Upper lobe of left lung (tissue), 6 donors: ENCODE results near the gene MAP2K5. TPM values are rescaled to one million over a fixed set of nuclear protein-coding genes. Genes with fewer than 3 reads are reported as not detected.

Experiments used
- ATAC-seq, 2 donors: fragments of 200-7000 bp; cut with Tn5 transposase; one replicate each; pipeline ENCODE4 v1.9.1; 2022; ENCODE audit warnings: mild to moderate bottlenecking in 2 of 2, moderate library complexity in 2 of 2; ENCODE audit not compliant: low FRiP score in 2 of 2
- DNase-seq, 2 donors: peaks; one replicate each; pipeline ENCODE4 v3.0.0-alpha.2; 2019 to 2020
- H3K27ac ChIP-seq, 4 donors: fragments of 200-600 bp; sonication (generic); one replicate each; pipeline ENCODE4 v1.5.1; 2016 to 2019
- H3K27me3 ChIP-seq, 4 donors: fragments of 200-600 bp; sonication (generic); one replicate each; pipeline ENCODE4 v1.5.1; 2017 to 2019
- H3K36me3 ChIP-seq, 4 donors: fragments of 200-600 bp; sonication (generic); one replicate each; pipeline ENCODE4 v1.5.1; 2016 to 2019
- H3K4me1 ChIP-seq, 4 donors: fragments of 200-600 bp; sonication (generic); one replicate each; pipeline ENCODE4 v1.5.1; 2018 to 2019
- H3K4me3 ChIP-seq, 4 donors: fragments of 200-600 bp; sonication (generic); one replicate each; pipeline ENCODE4 v1.5.1; 2017 to 2019; ENCODE audit warnings: mild to moderate bottlenecking in 2 of 4, moderate library complexity in 1 of 4
- H3K9me3 ChIP-seq, 4 donors: fragments of 200-600 bp; sonication (generic); one replicate each; pipeline ENCODE4 v1.5.1; 2018 to 2019
- EP300 ChIP-seq, 4 donors: sonication (generic); formaldehyde crosslinking; IDR thresholded peaks; one replicate each; pipeline ENCODE4 v1.5.1; 2017; ENCODE audit warnings: antibody characterized with exemption in 4 of 4, control low read depth in 2 of 4
- POLR2A ChIP-seq, 4 donors: fragments of 450-650 bp; IDR thresholded peaks; one replicate each; pipeline ENCODE4 v1.5.1; 2016 to 2017; ENCODE audit warnings: antibody characterized with exemption in 4 of 4, mild to moderate bottlenecking in 2 of 4
- POLR2AphosphoS5 ChIP-seq, 2 donors: sonication (generic); formaldehyde crosslinking; IDR thresholded peaks; one replicate each; pipeline ENCODE4 v1.5.1; 2017; ENCODE audit warnings: antibody characterized with exemption in 2 of 2
- WGBS, 2 donors: methylation state at CpG; one replicate each; pipeline ENCODE4 v1.1.5; 2017 to 2018; 5-methylcytosine and 5-hydroxymethylcytosine counted together
- total RNA-seq, 6 donors: library from RNA; depleted of rRNA in 4 of 6; stranded (reverse); fragments of >200 nt in 4 of 6; gene quantifications; one replicate each; pipeline versions ENCODE4 v1.1.0 to v1.2.1, GENCODE V29; 2016 to 2021
- TF ChIP-seq, protein P1 (sequence below), 6 experiments: fragments of 450-650 bp in 4 of 6; fragments of 200-600 bp in 2 of 6; sonication (generic) in 2 of 6; IDR thresholded peaks; one replicate each; pipeline ENCODE4 v1.5.1; 2016 to 2019; ENCODE audit warnings: antibody characterized with exemption in 6 of 6
- donor health status: DM: no; HTN: no; CAD: no; lungs with moderate emphysema.
- donor health status: DM: no; HTN: yes; CAD: no; lungs with severe emphysema.

MAP2K5 gene
- total RNA-seq, 6 donors from 2014 or later = 7.8 to 25.6 (median 16.0) TPM

DNA sequence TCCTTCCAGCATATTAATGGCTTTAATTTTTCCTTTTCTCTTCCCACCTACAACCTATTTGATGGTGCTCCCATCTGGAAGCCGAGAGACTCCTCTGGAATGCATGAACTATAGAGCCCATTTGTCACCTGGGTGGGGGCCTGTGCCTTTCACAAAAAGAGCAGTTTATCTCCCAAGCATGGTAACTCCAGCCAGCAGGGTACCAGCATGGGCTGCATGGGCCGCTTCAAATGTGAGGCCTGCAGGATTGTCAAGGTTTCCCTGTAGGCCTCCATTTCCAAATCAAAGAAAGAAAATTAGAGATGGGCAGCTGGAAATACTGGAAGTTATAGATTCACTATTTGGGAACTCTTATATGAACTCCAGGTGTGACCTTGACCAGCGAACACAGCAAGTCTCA is 232.1 kb downstream of the MAP2K5 start:
- Histone ChIP-seq H3K27me3 (no peaks in the 10 kb centered on the region), H3K27ac (no peak overlapping the region), H3K9me3 (no peaks in the 10 kb centered on the region), H3K4me1 (no peaks in the 10 kb centered on the region), H3K36me3 (no peaks in the 10 kb centered on the region), H3K4me3 (no peak overlapping the region)
- DNase-seq (no peak), ATAC-seq (no peak)
- no peak for TF ChIP-seq EP300 (IDR thresholded peaks at IDR 0.05)
- TF ChIP-seq POLR2AphosphoS5 (IDR thresholded peaks at IDR 0.05) = no peak
- TF ChIP-seq POLR2A (IDR thresholded peaks at IDR 0.05) = no peak
- TF ChIP-seq, protein P1, sequence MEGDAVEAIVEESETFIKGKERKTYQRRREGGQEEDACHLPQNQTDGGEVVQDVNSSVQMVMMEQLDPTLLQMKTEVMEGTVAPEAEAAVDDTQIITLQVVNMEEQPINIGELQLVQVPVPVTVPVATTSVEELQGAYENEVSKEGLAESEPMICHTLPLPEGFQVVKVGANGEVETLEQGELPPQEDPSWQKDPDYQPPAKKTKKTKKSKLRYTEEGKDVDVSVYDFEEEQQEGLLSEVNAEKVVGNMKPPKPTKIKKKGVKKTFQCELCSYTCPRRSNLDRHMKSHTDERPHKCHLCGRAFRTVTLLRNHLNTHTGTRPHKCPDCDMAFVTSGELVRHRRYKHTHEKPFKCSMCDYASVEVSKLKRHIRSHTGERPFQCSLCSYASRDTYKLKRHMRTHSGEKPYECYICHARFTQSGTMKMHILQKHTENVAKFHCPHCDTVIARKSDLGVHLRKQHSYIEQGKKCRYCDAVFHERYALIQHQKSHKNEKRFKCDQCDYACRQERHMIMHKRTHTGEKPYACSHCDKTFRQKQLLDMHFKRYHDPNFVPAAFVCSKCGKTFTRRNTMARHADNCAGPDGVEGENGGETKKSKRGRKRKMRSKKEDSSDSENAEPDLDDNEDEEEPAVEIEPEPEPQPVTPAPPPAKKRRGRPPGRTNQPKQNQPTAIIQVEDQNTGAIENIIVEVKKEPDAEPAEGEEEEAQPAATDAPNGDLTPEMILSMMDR (IDR thresholded peaks at IDR 0.05) = no peak
- WGBS, 2 donors = 86 to 96% methylated on average over 3 of the region's 3 CpGs

DNA sequence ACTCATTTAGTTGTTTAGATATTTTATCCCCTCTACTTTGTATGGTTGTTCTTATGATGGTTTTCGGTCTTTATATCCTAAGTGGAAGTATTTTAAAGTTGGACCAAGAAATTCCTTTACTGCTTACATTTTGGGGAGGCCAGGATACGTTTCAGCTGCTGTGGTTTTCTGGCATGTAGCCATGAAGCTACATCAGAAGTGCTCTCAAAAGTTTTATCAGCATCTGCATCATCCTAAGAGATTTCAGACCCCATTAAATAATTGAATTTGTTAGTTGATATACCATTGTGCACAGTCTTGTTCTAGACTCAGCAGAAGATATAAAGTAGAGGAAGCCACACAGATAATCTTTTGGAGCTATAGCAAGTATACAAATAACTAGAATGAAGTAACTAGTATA is 232.7 kb downstream of the MAP2K5 start:
- ATAC-seq (no peak), DNase-seq (no peak)
- Histone ChIP-seq H3K4me1 (no peaks in the 10 kb centered on the region), H3K36me3 (no peaks in the 10 kb centered on the region), H3K9me3 (no peaks in the 10 kb centered on the region), H3K27me3 (no peaks in the 10 kb centered on the region), H3K27ac (no peak overlapping the region), H3K4me3 (no peak overlapping the region)
- TF ChIP-seq POLR2AphosphoS5 (IDR thresholded peaks at IDR 0.05) = no peak
- no peak for TF ChIP-seq POLR2A (IDR thresholded peaks at IDR 0.05)
- TF ChIP-seq EP300 (IDR thresholded peaks at IDR 0.05) = no peak
- TF ChIP-seq, protein P1 (IDR thresholded peaks at IDR 0.05) = no peak
- 80 to 82% methylated on average over 2 of the region's 2 CpGs for WGBS, 2 donors

DNA sequence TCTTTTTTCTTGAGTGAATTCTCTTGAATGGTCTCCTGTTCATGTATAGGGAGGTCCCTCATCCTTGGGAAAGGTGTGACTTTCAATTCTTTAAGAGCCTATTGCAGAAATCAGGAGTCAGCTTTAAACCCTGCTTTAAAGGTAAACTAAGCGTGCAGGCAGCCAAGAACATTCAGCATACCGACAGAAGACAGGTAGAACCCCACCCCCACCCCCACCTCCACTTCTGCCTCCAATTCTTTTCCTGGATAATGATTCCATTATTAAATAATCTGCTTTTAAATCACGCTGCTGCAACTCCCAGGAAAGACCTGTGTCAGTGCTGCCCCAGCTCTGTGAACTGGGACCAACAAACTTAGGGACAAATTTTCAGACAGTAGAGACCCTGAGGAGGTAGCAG is 233.5 kb downstream of the MAP2K5 start:
- no peaks in the 10 kb centered on the region for H3K27me3 ChIP-seq
- H3K27ac ChIP-seq = no peak overlapping the region
- TF ChIP-seq EP300 (IDR thresholded peaks at IDR 0.05) = no peak
- TF ChIP-seq POLR2A (IDR thresholded peaks at IDR 0.05) = no peak
- H3K9me3 ChIP-seq = no peaks in the 10 kb centered on the region
- no peak for DNase-seq
- no peaks in the 10 kb centered on the region for H3K36me3 ChIP-seq
- ATAC-seq = no peak
- no peaks in the 10 kb centered on the region for H3K4me1 ChIP-seq
- no peak overlapping the region for H3K4me3 ChIP-seq
- WGBS, 2 donors = 86 to 96% methylated on average over 3 of the region's 3 CpGs

DNA sequence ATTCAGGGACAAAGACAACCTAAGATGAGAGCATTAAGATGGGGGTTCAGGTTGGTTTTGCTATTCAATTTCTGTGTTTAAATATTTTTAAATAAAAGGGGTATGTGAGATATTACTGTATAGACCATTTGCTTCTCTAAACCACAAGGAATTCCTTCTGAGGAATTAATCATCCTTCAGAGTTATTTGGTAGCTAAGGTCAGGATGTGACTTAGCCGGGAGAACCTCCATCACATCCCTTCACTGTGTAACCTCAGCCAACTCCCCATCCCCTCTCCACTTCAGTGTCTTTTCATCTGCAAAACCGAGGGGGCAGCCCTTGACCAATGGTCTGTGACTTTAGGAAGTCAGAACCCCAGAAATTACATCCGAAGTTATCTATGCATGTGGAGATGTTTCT is 234.1 kb downstream of the MAP2K5 start:
- H3K27me3 ChIP-seq = no peaks in the 10 kb centered on the region
- ATAC-seq (no peak), DNase-seq (no peak)
- no peak overlapping the region for H3K27ac ChIP-seq
- 82 to 90% methylated on average over 3 of the region's 3 CpGs for WGBS, 2 donors
- TF ChIP-seq POLR2AphosphoS5 (IDR thresholded peaks at IDR 0.05) (no peak), POLR2A (IDR thresholded peaks at IDR 0.05) (no peak), EP300 (IDR thresholded peaks at IDR 0.05) (no peak)
- TF ChIP-seq, protein P1 (IDR thresholded peaks at IDR 0.05) = no peak
- no peaks in the 10 kb centered on the region for H3K36me3 ChIP-seq
- no peaks in the 10 kb centered on the region for H3K4me1 ChIP-seq
- no peak overlapping the region for H3K4me3 ChIP-seq
- no peaks in the 10 kb centered on the region for H3K9me3 ChIP-seq

DNA sequence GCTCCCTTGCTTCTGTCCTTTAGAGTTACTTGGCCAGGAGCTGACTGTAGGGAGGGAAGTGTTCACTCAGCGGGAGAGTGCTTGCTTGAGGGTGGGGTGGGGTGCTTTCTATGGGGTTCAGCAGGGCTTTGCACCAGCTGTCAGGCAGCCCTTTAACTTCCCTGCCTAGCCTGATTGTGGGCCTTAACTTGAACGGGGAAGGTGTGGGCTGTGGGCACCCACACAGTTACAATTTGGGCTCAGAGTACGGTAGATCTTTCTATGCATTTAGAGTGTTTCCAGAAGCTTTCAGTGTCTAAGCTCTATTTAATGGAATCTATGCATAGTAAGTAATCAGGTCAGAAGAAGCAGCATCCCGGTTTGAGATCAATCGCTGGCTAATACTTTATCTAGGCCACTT is 234.6 kb downstream of the MAP2K5 start:
- ATAC-seq = no peak
- no peaks in the 10 kb centered on the region for H3K9me3 ChIP-seq
- no peak overlapping the region for H3K4me3 ChIP-seq
- H3K27ac ChIP-seq = no peak overlapping the region
- no peaks in the 10 kb centered on the region for H3K4me1 ChIP-seq
- 76 to 86% methylated on average over 5 of the region's 5 CpGs for WGBS, 2 donors
- H3K36me3 ChIP-seq = no peaks in the 10 kb centered on the region
- TF ChIP-seq, protein P1 (IDR thresholded peaks at IDR 0.05) = no peak
- TF ChIP-seq POLR2A (IDR thresholded peaks at IDR 0.05) = no peak
- no peak for TF ChIP-seq EP300 (IDR thresholded peaks at IDR 0.05)
- no peak for DNase-seq
- no peaks in the 10 kb centered on the region for H3K27me3 ChIP-seq
